ENCODE data around the gene ZSCAN16. TPM values are rescaled to one million over a fixed set of nuclear protein-coding genes. Genes with fewer than 3 reads are reported as not detected.

ZSCAN16 gene
- total and polyA plus RNA-seq, 12 donors = 1.4 to 5.6 (median 2.1) TPM

GRCh38 chr6:28137505-28137981 lies 13.1 kb downstream of the ZSCAN16 start:
- DNase-seq = no peak
- ATAC-seq = peak in 3 of 8 donors; percentile 0 to 10 (median 3)
- H3K27ac ChIP-seq = peak overlapping the region in 9 of 10 donors; percentile 89 to 97 (median 94)
- peaks cover 0 to 61% (median 28%) of the 10 kb centered on the region in 9 donors for H3K4me1 ChIP-seq
- intact Hi-C loops (cut with DNase I) = loop anchor here (2.0 to 10.0 kb wide), 13 partner anchors 57 to 220 kb away; partner anchors contain the start of genes ZKSCAN4 (in 5 of the 10), NKAPL (in 4 of the 10), ZSCAN31 (in 2 of the 10) and ZSCAN9 (in 2 of the 10)
- H3K4me3 ChIP-seq = peak overlapping the region; percentile 69 to 93 (median 78)
- no peaks in the 10 kb centered on the region for H3K9me3 ChIP-seq
- peaks cover 0 to 11% (median 0%) of the 10 kb centered on the region in 9 donors for H3K36me3 ChIP-seq
- TF ChIP-seq CTCF (IDR thresholded peaks at IDR 0.05) = no peak
- 4% methylated on average over 6 of the region's 6 CpGs for WGBS, 2 donors
- no peaks in the 10 kb centered on the region for H3K27me3 ChIP-seq

- DNase-seq (no peak), ATAC-seq (no peak)
- Histone ChIP-seq H3K27ac (peak overlapping the region in 2 of 10 donors; percentile 1 to 6), H3K4me3 (peak overlapping the region in 5 of 10 donors; percentile 9 to 31 (median 30)), H3K36me3 (peaks cover 0 to 15% (median 0%) of the 10 kb centered on the region in 9 donors), H3K9me3 (no peaks in the 10 kb centered on the region), H3K4me1 (peaks cover 0 to 57% (median 38%) of the 10 kb centered on the region in 9 donors), H3K27me3 (no peaks in the 10 kb centered on the region)
- TF ChIP-seq CTCF (IDR thresholded peaks at IDR 0.05) = no peak
- 66 to 77% methylated on average over 9 of the region's 9 CpGs for WGBS, 2 donors
- intact Hi-C loops (cut with DNase I) = loop anchor here (5.0 to 10.0 kb wide), 10 partner anchors 77 to 217 kb away; partner anchors contain the start of genes ZKSCAN4 (in 5 of the 10), NKAPL (in 4 of the 10), ZSCAN9 (in 4 of the 10) and ZSCAN31 (in 2 of the 10)
Measured at GRCh38 chr6:28139860-28140543, 15.6 kb downstream of the ZSCAN16 start.

- peak overlapping the region in 4 of 10 donors; percentile 12 to 90 (median 30) for H3K4me3 ChIP-seq
- no peak for ATAC-seq
- DNase-seq = no peak
- peaks cover 0 to 21% (median 4%) of the 10 kb centered on the region in 9 donors for H3K36me3 ChIP-seq
- peak overlapping the region in 2 of 10 donors; percentile 1 to 6 for H3K27ac ChIP-seq
- 66 to 71% methylated on average over 5 of the region's 5 CpGs for WGBS, 2 donors
- peaks cover 0 to 52% (median 34%) of the 10 kb centered on the region in 9 donors for H3K4me1 ChIP-seq
- no peaks in the 10 kb centered on the region for H3K27me3 ChIP-seq
- no peak for TF ChIP-seq CTCF (IDR thresholded peaks at IDR 0.05)
- no peaks in the 10 kb centered on the region for H3K9me3 ChIP-seq
- intact Hi-C loops (cut with DNase I) = loop anchor here in 4 of 10 donors (5.0 kb wide), 3 partner anchors 77 to 217 kb away; partner anchors contain the start of gene ZSCAN9 (in 2 of the 4)
Measured at GRCh38 chr6:28140616-28141015, 16.2 kb downstream of the ZSCAN16 start.
